ENCODE results near the gene PPP6R2.

DNA sequence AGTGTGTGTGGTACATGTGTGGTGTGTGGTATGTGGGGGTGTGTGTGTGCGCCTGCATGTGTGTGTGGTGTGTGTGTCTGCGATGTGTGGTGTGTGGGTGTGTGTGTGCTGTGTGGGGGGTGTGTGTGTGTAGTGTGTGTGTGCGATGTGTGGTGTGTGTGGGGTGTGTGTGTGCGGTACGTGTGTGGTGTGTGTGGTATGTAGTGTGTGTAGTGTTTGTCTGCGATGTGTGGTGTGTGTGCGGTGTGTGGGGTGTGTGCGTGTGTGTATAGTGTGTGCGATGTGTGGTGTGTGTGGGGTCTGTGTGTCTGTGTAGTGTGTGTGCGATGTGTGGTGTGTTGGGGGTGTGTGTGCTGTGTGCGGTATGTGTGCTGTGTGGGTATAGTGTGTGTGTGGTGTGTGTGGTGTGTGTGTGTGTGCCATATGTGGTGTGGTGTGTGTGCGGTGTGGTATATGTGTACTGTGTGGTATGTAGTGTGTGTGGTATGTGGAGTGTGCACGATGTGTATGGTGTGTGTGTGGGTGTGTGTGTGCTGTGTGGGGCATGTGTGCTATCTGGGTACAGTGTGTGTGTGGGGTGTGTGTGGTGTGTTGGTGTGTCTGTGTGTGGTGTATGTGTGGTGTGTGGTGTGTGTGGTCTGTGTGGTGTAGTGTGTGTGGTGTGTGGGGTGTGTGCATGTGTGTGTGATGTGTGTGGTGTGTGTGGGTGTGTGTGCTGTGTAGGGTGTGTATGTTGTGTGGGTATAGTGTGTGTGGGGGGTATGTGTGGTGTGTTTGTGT is 5.7 kb upstream of the PPP6R2 start:
- TF ChIP-seq, protein P1, sequence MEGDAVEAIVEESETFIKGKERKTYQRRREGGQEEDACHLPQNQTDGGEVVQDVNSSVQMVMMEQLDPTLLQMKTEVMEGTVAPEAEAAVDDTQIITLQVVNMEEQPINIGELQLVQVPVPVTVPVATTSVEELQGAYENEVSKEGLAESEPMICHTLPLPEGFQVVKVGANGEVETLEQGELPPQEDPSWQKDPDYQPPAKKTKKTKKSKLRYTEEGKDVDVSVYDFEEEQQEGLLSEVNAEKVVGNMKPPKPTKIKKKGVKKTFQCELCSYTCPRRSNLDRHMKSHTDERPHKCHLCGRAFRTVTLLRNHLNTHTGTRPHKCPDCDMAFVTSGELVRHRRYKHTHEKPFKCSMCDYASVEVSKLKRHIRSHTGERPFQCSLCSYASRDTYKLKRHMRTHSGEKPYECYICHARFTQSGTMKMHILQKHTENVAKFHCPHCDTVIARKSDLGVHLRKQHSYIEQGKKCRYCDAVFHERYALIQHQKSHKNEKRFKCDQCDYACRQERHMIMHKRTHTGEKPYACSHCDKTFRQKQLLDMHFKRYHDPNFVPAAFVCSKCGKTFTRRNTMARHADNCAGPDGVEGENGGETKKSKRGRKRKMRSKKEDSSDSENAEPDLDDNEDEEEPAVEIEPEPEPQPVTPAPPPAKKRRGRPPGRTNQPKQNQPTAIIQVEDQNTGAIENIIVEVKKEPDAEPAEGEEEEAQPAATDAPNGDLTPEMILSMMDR (IDR thresholded peaks at IDR 0.05; ENCODE audit: low read depth, low read length), result no peak
- TF ChIP-seq, protein P2, sequence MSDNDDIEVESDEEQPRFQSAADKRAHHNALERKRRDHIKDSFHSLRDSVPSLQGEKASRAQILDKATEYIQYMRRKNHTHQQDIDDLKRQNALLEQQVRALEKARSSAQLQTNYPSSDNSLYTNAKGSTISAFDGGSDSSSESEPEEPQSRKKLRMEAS (IDR thresholded peaks at IDR 0.05; ENCODE audit: low read depth, low read length), result no peak

Data from NB4 (cell line).